Measurements from ENCODE around the gene CYP27C1.

CYP27C1 gene

GRCh38 chr2:127150996-127151395 is 69.1 kb downstream of the CYP27C1 start:
- DNase-seq (ENCODE audit: low spot score): no peak

GRCh38 chr2:127149384-127149783 is 70.7 kb downstream of the CYP27C1 start:
- no peak for DNase-seq (ENCODE audit: low spot score)

- DNase-seq (ENCODE audit: low spot score): peak; percentile 55
Measured at GRCh38 chr2:127146820-127147502, 73.1 kb downstream of the CYP27C1 start.

GRCh38 chr2:127146071-127146725 is 73.9 kb downstream of the CYP27C1 start:
- DNase-seq (ENCODE audit: low spot score): peak; percentile 34

GRCh38 chr2:127145280-127145895 is 74.7 kb downstream of the CYP27C1 start:
- DNase-seq (ENCODE audit: low spot score): peak; percentile 19

GRCh38 chr2:127143841-127144782 is 76.0 kb downstream of the CYP27C1 start:
- DNase-seq (ENCODE audit: low spot score): peak; percentile 44

GRCh38 chr2:127142663-127143630 is 77.2 kb downstream of the CYP27C1 start:
- DNase-seq (ENCODE audit: low spot score): peak; percentile 42

GRCh38 chr2:127140538-127140937 is 79.6 kb downstream of the CYP27C1 start:
- no peak for DNase-seq (ENCODE audit: low spot score)

GRCh38 chr2:127139766-127140165 is 80.3 kb downstream of the CYP27C1 start:
- DNase-seq (ENCODE audit: low spot score): no peak

- no peak for DNase-seq (ENCODE audit: low spot score)
Measured at GRCh38 chr2:127138281-127138680, 81.8 kb downstream of the CYP27C1 start.

GRCh38 chr2:127137741-127138140 is 82.4 kb downstream of the CYP27C1 start:
- DNase-seq (ENCODE audit: low spot score): no peak

GRCh38 chr2:127137225-127137624 is 82.9 kb downstream of the CYP27C1 start:
- no peak for DNase-seq (ENCODE audit: low spot score)

GRCh38 chr2:127134833-127135830 is 85.0 kb downstream of the CYP27C1 start:
- no peak for DNase-seq (ENCODE audit: low spot score)

GRCh38 chr2:127134235-127134634 is 85.9 kb downstream of the CYP27C1 start:
- no peak for DNase-seq (ENCODE audit: low spot score)

Measured in ecto neural progenitor cell (in vitro differentiated cells).